ENCODE results near the gene MRPS26. TPM values are rescaled to one million over a fixed set of nuclear protein-coding genes. Genes with fewer than 3 reads are reported as not detected.

MRPS26 gene
- total and polyA plus RNA-seq, 2 of the 13 experiments (the other 11 are each of a cell fraction or from before 2014, with no cell fraction given), result 89.8 to 187 TPM

GRCh38 chr20:3047486-3048419, 1.9 kb downstream of the MRPS26 start (continued):
- TF ChIP-seq, protein P1, sequence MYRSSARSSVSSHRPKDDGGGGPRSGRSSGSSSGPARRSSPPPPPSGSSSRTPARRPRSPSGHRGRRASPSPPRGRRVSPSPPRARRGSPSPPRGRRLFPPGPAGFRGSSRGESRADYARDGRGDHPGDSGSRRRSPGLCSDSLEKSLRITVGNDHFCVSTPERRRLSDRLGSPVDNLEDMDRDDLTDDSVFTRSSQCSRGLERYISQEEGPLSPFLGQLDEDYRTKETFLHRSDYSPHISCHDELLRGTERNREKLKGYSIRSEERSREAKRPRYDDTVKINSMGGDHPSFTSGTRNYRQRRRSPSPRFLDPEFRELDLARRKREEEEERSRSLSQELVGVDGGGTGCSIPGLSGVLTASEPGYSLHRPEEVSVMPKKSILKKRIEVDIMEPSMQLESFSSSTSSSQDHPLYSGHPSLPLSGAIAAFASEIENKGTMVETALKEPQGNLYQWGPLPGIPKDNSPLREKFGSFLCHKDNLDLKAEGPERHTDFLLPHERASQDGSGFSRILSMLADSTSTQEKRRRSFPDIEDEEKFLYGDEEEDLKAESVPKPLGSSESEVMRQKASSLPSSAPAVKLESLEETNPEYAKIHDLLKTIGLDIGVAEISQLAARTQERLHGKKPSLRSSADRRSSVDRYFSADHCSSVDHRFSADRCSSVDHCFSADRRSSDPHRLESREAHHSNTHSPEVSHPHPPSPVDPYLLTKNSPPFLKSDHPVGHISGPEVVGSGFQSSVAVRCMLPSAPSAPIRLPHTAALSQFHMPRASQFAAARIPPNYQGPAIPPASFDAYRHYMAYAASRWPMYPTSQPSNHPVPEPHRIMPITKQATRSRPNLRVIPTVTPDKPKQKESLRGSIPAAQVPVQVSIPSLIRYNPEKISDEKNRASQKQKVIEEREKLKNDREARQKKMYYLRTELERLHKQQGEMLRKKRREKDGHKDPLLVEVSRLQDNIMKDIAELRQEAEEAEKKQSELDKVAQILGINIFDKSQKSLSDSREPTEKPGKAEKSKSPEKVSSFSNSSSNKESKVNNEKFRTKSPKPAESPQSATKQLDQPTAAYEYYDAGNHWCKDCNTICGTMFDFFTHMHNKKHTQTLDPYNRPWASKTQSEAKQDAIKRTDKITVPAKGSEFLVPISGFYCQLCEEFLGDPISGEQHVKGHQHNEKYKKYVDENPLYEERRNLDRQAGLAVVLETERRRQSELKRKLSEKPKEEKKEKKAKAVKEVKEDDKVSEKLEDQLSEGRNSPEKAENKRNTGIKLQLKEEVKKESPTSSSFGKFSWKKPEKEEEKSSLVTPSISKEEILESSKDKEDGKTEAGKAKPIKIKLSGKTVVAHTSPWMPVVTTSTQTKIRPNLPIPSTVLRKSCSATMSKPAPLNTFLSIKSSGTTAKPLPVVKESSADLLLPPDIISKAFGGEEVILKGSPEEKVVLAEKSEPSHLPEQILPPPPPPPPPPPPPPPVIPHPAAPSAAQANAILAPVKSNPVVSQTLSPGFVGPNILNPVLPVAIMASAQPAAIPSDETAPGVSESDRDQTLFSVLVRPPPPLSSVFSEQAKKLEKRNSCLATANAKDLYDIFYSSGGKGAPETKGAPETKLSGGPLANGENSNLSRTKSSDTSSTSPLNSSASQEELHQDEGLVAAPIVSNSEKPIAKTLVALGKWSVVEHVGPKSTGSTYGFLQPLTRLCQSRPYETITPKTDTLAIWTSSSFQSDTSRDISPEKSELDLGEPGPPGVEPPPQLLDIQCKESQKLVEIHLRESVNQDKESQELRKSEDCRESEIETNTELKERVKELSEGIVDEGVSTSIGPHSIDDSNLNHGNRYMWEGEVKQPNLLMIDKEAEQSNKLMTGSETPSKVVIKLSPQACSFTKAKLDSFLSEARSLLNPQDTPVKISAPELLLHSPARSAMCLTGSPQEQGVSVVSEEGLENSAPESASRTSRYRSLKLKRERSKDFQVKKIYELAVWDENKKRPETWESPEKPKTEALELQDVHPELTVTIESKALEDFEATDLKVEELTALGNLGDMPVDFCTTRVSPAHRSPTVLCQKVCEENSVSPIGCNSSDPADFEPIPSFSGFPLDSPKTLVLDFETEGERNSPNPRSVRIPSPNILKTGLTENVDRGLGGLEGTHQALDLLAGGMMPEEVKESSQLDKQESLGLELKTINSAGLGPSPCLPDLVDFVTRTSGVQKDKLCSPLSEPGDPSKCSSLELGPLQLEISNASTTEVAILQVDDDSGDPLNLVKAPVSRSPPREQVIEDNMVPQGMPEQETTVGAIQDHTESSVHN (CRISPR knock-in tag; IDR thresholded peaks at IDR 0.05), result peak; percentile 74; the same call in 1 of the 2 replicates
- TF ChIP-seq MYC (CRISPR knock-in tag; IDR thresholded peaks at IDR 0.05; ENCODE audit: borderline replicate concordance) (0 out of 2 replicates have a peak, but pooled peaks have one; percentile 21), ZNF768 (CRISPR knock-in tag; IDR thresholded peaks at IDR 0.05) (0 out of 2 replicates have a peak, but pooled peaks have one; percentile 26), AGO2 (optimal IDR thresholded peaks at IDR 0.05; ENCODE audit: low read depth, low read length) (peak; percentile 55), ELF1 (CRISPR knock-in tag; IDR thresholded peaks at IDR 0.05) (0 out of 2 replicates have a peak, but pooled peaks have one; percentile 41), ZBTB40 (IDR thresholded peaks at IDR 0.05) (peak; percentile 93), ZBTB40 (CRISPR knock-in tag; IDR thresholded peaks at IDR 0.05) (peak; percentile 99)
- TF ChIP-seq, protein P2, sequence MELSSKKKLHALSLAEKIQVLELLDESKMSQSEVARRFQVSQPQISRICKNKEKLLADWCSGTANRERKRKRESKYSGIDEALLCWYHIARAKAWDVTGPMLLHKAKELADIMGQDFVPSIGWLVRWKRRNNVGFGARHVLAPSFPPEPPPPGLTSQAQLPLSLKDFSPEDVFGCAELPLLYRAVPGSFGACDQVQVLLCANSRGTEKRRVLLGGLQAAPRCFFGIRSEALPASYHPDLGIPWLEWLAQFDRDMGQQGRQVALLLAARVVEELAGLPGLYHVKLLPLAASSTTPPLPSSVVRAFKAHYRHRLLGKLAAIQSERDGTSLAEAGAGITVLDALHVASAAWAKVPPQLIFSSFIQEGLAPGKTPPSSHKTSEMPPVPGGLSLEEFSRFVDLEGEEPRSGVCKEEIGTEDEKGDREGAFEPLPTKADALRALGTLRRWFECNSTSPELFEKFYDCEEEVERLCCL (CRISPR knock-in tag; IDR thresholded peaks at IDR 0.05; ENCODE audit: borderline replicate concordance), result 0 out of 2 replicates have a peak, but pooled peaks have one; percentile 5
